Heart right ventricle (tissue), 16 donors: ENCODE results near the gene IER3IP1. TPM values are rescaled to one million over a fixed set of nuclear protein-coding genes. Genes with fewer than 3 reads are reported as not detected.
A peak's percentile ranks its signal among the peaks of the same experiment; 100 is the strongest.

Experiments used
- ATAC-seq, 8 donors: fragments of 200-7000 bp; cut with Tn5 transposase; one replicate each; pipeline ENCODE4 v1.9.1; 2020; ENCODE audit warnings: mild to moderate bottlenecking in 8 of 8, moderate library complexity in 8 of 8, moderate number of reproducible peaks in 1 of 8
- DNase-seq, 2 donors: peaks; one replicate each; pipeline ENCODE4 v3.0.0-alpha.2; 2020
- H3K27ac ChIP-seq, 10 donors: fragments of 200-600 bp; sonication (generic) in 2 of 10; one replicate each; pipeline versions ENCODE4 v1.5.0 to v1.8.0; 2020 to 2022; ENCODE audit warnings: mild to moderate bottlenecking in 3 of 10
- H3K27me3 ChIP-seq, 7 donors: fragments of 200-600 bp; one replicate each; pipeline ENCODE4 v1.8.0; 2021 to 2022; ENCODE audit warnings: mild to moderate bottlenecking in 2 of 7
- H3K36me3 ChIP-seq, 9 donors: fragments of 200-600 bp; sonication (generic) in 1 of 9; one replicate each; pipeline versions ENCODE4 v1.5.0 to v1.8.0; 2020 to 2022; ENCODE audit warnings: mild to moderate bottlenecking in 2 of 9
- H3K4me1 ChIP-seq, 9 donors: fragments of 200-600 bp; sonication (generic) in 1 of 9; one replicate each; pipeline versions ENCODE4 v1.5.0 to v1.8.0; 2020 to 2022; ENCODE audit warnings: mild to moderate bottlenecking in 4 of 9
- H3K4me3 ChIP-seq, 10 donors: fragments of 200-600 bp; sonication (generic) in 2 of 10; one replicate each; pipeline versions ENCODE4 v1.5.0 to v1.8.0; 2020 to 2022; ENCODE audit warnings: mild to moderate bottlenecking in 7 of 10, moderate library complexity in 2 of 10
- H3K9me3 ChIP-seq, 11 donors: fragments of 200-600 bp in 10 of 11; sonication (generic) in 2 of 11; one replicate each; pipeline versions ENCODE4 v1.5.0 to v1.8.0; 2013 to 2022; ENCODE audit warnings: mild to moderate bottlenecking in 2 of 11, control low read depth in 1 of 11, moderate library complexity in 1 of 11
- WGBS, 2 donors: extraction: QIAGEN DNeasy Blood & Tissue Kit; methylation state at CpG; one replicate each; pipeline ENCODE4 v1.1.7; 2013; ENCODE audit warnings: inconsistent platforms in 1 of 2; 5-methylcytosine and 5-hydroxymethylcytosine counted together
- intact Hi-C, 10 donors: fragments of 100-400 bp; cut with DNase I; formaldehyde crosslinking; loops; one replicate each; pipeline versions ENCODE4 v1.11.1 to v1.14.2; 2022
- polyA plus RNA-seq, 2 donors: library from polyadenylated mRNA; stranded (reverse); fragments of 200-250 nt; gene quantifications; one replicate each; pipeline ENCODE4 v1.2.3, GENCODE V29; 2013
- total RNA-seq, 10 donors: library from RNA; stranded (reverse); fragmentation: NEBNext Ultra II Directional in 3 of 10; extraction: Animal tissue kit (Norgen Biotek cat#: 25700) in 3 of 10; gene quantifications; one replicate each; pipeline versions ENCODE4 v1.2.1 to v1.2.4, GENCODE V29; 2021 to 2023
- TF ChIP-seq, protein P1 (sequence below), 9 donors: fragments of 200-600 bp; sonication (generic) in 2 of 9; IDR thresholded peaks; one replicate each; pipeline versions ENCODE4 v1.5.0 to v1.8.0; 2021 to 2022; ENCODE audit warnings: antibody characterized with exemption in 9 of 9, mild to moderate bottlenecking in 5 of 9, moderate library complexity in 1 of 9
- donor health status: Arrhythmogenic right ventricular cardiomyopathy.
- donor health status: ischemic (EF 13 %, LVEDD 7.1; RV severe dilation, severe dysfunction).
- donor health status: healthy with polysubstance abuse.
- donor health status: DM: no; HTN: yes; CAD: no.
- donor health status: DM: no; HTN: no; CAD: no.
- donor health status: ischemic (EF 25% LVEDD 6.9; RV normal size, moderate dysfunction).
- donor health status: ischemic (EF 25% LVEDD 5.7; RV mildly dilated, moderate dysfunction).
- donor health status: healthy.
- donor health status: DM: yes; HTN: yes; CAD: no.
- donor health status: Ischemic cardiomyopathy.
- donor health status: ischemic (EF 35%, LVEDD 5.7; RV mildly dilated, moderate dysfunction).
- donor health status: nonischemic (EF 11% LVEDD 7.7; RV severe dilation, severe dysfunction).
- donor health status: DM: yes; HTN: yes; CAD: no.
- donor health status: PGD.
- donor health status: ischemic (EF 29% LVEDD 5.4; RV normal size, mild dysfunction).
- donor health status: nonischemic (EF 23%, LVEDD 6.1; RV moderate dilation, normal function).

IER3IP1 gene
- total and polyA plus RNA-seq, 12 donors, result 8.5 to 18.0 (median 10.3) TPM

DNA sequence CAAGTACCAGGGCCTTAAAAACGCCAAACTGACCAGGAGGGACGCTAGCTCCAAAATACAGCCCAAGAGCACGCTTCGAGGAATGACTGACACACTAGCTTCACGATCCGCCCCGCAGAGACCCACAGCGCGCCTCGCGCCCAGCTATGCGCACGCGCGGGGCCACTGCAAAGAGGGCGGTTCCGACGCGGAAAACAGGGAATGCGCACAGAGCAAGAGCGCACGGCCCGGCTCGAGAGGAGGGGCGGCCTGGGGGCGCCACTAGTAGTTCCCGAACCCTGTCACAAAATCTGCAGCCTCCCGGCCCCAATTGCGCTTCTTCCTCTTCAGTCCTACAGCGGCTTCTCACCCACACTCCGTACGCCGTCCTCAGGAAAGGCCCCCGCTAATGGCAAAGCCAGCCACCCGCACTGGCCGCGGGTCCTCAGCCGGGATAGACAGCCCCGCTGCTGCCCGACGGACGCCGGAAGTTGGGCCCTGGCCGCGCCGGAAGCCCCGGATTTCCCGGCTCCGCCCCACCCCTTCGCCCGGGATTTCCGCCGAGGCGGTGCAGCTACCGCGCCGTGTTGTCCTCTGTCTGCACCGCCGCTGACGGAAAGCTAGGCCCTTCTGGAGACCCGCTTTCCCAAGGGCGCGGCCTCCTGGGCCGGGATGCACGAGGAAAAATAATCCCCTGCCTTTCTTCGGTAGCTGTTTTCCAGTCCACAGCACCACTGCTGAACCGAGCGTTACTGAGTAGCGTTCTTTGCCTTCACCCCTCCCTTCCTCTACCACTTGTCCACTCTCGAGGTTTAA, 25.9 kb downstream of the IER3IP1 start, which contains the start of gene HDHD2:
TSS of gene HDHD2 (minus strand) at position 472 of the 795 bp plus-strand sequence. CDS start 14,061 bp downstream, outside the sequence.
- H3K4me3 ChIP-seq, result peak within 1 kb of the TSS; percentile 50 to 82 (median 74)
- no peaks in the 10 kb centered on the region for H3K27me3 ChIP-seq
- peak within 1 kb of the TSS; percentile 69 to 97 (median 94) for H3K27ac ChIP-seq
- no peaks in the 10 kb centered on the region for H3K9me3 ChIP-seq
- intact Hi-C loops, result loop anchor here in 2 of 10 donors (1.0 to 2.0 kb wide), 2 partner anchors 26 to 27 kb away; partner anchors contain the start of gene IER3IP1 (in 2 of the 2)
- peaks cover 2 to 46% (median 23%) of the 10 kb centered on the region in 9 donors for H3K4me1 ChIP-seq
- TF ChIP-seq, protein P1, sequence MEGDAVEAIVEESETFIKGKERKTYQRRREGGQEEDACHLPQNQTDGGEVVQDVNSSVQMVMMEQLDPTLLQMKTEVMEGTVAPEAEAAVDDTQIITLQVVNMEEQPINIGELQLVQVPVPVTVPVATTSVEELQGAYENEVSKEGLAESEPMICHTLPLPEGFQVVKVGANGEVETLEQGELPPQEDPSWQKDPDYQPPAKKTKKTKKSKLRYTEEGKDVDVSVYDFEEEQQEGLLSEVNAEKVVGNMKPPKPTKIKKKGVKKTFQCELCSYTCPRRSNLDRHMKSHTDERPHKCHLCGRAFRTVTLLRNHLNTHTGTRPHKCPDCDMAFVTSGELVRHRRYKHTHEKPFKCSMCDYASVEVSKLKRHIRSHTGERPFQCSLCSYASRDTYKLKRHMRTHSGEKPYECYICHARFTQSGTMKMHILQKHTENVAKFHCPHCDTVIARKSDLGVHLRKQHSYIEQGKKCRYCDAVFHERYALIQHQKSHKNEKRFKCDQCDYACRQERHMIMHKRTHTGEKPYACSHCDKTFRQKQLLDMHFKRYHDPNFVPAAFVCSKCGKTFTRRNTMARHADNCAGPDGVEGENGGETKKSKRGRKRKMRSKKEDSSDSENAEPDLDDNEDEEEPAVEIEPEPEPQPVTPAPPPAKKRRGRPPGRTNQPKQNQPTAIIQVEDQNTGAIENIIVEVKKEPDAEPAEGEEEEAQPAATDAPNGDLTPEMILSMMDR (IDR thresholded peaks at IDR 0.05), result peak in 1 of 9 donors; percentile 22
- ATAC-seq (peak; percentile 96 to 98 (median 97)), DNase-seq (peak; percentile 85 to 91)
- WGBS, 2 donors, result 0% methylated on average over 67 to 70 of the region's 70 CpGs
- peaks cover 0 to 23% (median 3%) of the 10 kb centered on the region in 9 donors for H3K36me3 ChIP-seq

- Histone ChIP-seq H3K4me1 (peaks cover 2 to 53% (median 30%) of the 10 kb centered on the region in 9 donors), H3K36me3 (peaks cover 0 to 16% (median 3%) of the 10 kb centered on the region in 9 donors), H3K27me3 (no peaks in the 10 kb centered on the region), H3K9me3 (no peaks in the 10 kb centered on the region), H3K27ac (peak overlapping the region; percentile 69 to 97 (median 94)), H3K4me3 (peak overlapping the region; percentile 50 to 82 (median 74))
- TF ChIP-seq, protein P1 (IDR thresholded peaks at IDR 0.05), result no peak
- intact Hi-C loops, result loop anchor here in 2 of 10 donors (1.0 to 2.0 kb wide), 2 partner anchors 27 kb away; partner anchors contain the start of gene IER3IP1 (in 2 of the 2)
- peak in 5 of 8 donors; percentile 1 to 17 (median 8) for ATAC-seq
- WGBS, 2 donors, result 19 to 25% methylated on average over 12 of the region's 12 CpGs
- no peak for DNase-seq
Measured at GRCh38 chr18:47149457-47150028, 26.6 kb downstream of the IER3IP1 start.

- peaks cover under 1 to 61% (median 36%) of the 10 kb centered on the region in 9 donors for H3K4me1 ChIP-seq
- no peak overlapping the region for H3K4me3 ChIP-seq
- peaks cover 0 to 4% (median 0%) of the 10 kb centered on the region in 9 donors for H3K36me3 ChIP-seq
- intact Hi-C loops, result no loop called here
- TF ChIP-seq, protein P1 (IDR thresholded peaks at IDR 0.05), result no peak
- H3K9me3 ChIP-seq, result no peaks in the 10 kb centered on the region
- ATAC-seq, result no peak
- DNase-seq, result no peak
- H3K27me3 ChIP-seq, result no peaks in the 10 kb centered on the region
- H3K27ac ChIP-seq, result no peak overlapping the region
- WGBS, 2 donors, result 85 to 91% methylated on average over 3 of the region's 3 CpGs
Measured at GRCh38 chr18:47146206-47146605, 30.0 kb downstream of the IER3IP1 start.

- H3K4me3 ChIP-seq, result no peak overlapping the region
- 77 to 79% methylated on average over 4 of the region's 4 CpGs for WGBS, 2 donors
- H3K27ac ChIP-seq, result peak overlapping the region in 2 of 10 donors; percentile 19 to 38
- ATAC-seq (peak in 4 of 8 donors; percentile 41 to 83 (median 56)), DNase-seq (no peak)
- TF ChIP-seq, protein P1 (IDR thresholded peaks at IDR 0.05), result no peak
- H3K4me1 ChIP-seq, result peaks cover 0 to 49% (median 24%) of the 10 kb centered on the region in 9 donors
- H3K36me3 ChIP-seq, result peaks cover 0 to 4% (median 0%) of the 10 kb centered on the region in 9 donors
- intact Hi-C loops, result no loop called here
- no peaks in the 10 kb centered on the region for H3K27me3 ChIP-seq
- no peaks in the 10 kb centered on the region for H3K9me3 ChIP-seq
Measured at GRCh38 chr18:47143899-47144485, 32.2 kb downstream of the IER3IP1 start.
